ENCODE results near the gene PAXIP1.
"Not testable (repeated sequence)": the region's sequence is repeated elsewhere in the genome, so short reads cannot be mapped to it uniquely, and the experiment has no call there.

PAXIP1 gene

GRCh38 chr7:154950960-154951359 lies 52.0 kb downstream of the PAXIP1 start:
- H3K4me3 ChIP-seq (ENCODE audit: low read depth, low read length), result no peak overlapping the region

GRCh38 chr7:154947604-154948003 lies 55.3 kb downstream of the PAXIP1 start:
- no peak overlapping the region for H3K4me3 ChIP-seq (ENCODE audit: low read depth, low read length)

GRCh38 chr7:154946166-154946565 lies 56.8 kb downstream of the PAXIP1 start:
- no peak overlapping the region for H3K4me3 ChIP-seq (ENCODE audit: low read depth, low read length)

- no peak overlapping the region for H3K4me3 ChIP-seq (ENCODE audit: low read depth, low read length)
Observed at GRCh38 chr7:154943906-154944305, 59.0 kb downstream of the PAXIP1 start.

GRCh38 chr7:154942691-154943090 lies 60.2 kb downstream of the PAXIP1 start:
- H3K4me3 ChIP-seq (ENCODE audit: low read depth, low read length), result no peak overlapping the region

- H3K4me3 ChIP-seq (ENCODE audit: low read depth, low read length), result no peak overlapping the region
Observed at GRCh38 chr7:154937837-154938236, 65.1 kb downstream of the PAXIP1 start.

GRCh38 chr7:154934353-154934952 lies 68.5 kb downstream of the PAXIP1 start:
- not testable (repeated sequence) for H3K4me3 ChIP-seq (ENCODE audit: low read depth, low read length)

- H3K4me3 ChIP-seq (ENCODE audit: low read depth, low read length), result no peak overlapping the region
Observed at GRCh38 chr7:154931906-154932305, 71.0 kb downstream of the PAXIP1 start.

- H3K4me3 ChIP-seq (ENCODE audit: low read depth, low read length), result no peak overlapping the region
Observed at GRCh38 chr7:154929006-154929726, 73.8 kb downstream of the PAXIP1 start.

GRCh38 chr7:154928136-154929005 lies 74.6 kb downstream of the PAXIP1 start:
- no peak overlapping the region for H3K4me3 ChIP-seq (ENCODE audit: low read depth, low read length)

GRCh38 chr7:154927624-154928125 lies 75.2 kb downstream of the PAXIP1 start:
- H3K4me3 ChIP-seq (ENCODE audit: low read depth, low read length), result no peak overlapping the region

GRCh38 chr7:154922472-154922871 lies 80.5 kb downstream of the PAXIP1 start:
- not testable (repeated sequence) for H3K4me3 ChIP-seq (ENCODE audit: low read depth, low read length)

GRCh38 chr7:154919344-154920225 lies 83.3 kb downstream of the PAXIP1 start:
- H3K4me3 ChIP-seq (ENCODE audit: low read depth, low read length), result no peak overlapping the region

GRCh38 chr7:154918741-154919140 lies 84.2 kb downstream of the PAXIP1 start:
- no peak overlapping the region for H3K4me3 ChIP-seq (ENCODE audit: low read depth, low read length)

- no peak overlapping the region for H3K4me3 ChIP-seq (ENCODE audit: low read depth, low read length)
Observed at GRCh38 chr7:154918266-154918665, 84.7 kb downstream of the PAXIP1 start.

- no peak overlapping the region for H3K4me3 ChIP-seq (ENCODE audit: low read depth, low read length)
Observed at GRCh38 chr7:154917808-154918160, 85.1 kb downstream of the PAXIP1 start.

- H3K4me3 ChIP-seq (ENCODE audit: low read depth, low read length), result no peak overlapping the region
Observed at GRCh38 chr7:154916856-154917807, 85.8 kb downstream of the PAXIP1 start.

- H3K4me3 ChIP-seq (ENCODE audit: low read depth, low read length), result no peak overlapping the region
Observed at GRCh38 chr7:154916381-154916780, 86.5 kb downstream of the PAXIP1 start.

GRCh38 chr7:154915600-154915999 lies 87.3 kb downstream of the PAXIP1 start:
- no peak overlapping the region for H3K4me3 ChIP-seq (ENCODE audit: low read depth, low read length)

GRCh38 chr7:154914996-154915380 lies 87.9 kb downstream of the PAXIP1 start:
- no peak overlapping the region for H3K4me3 ChIP-seq (ENCODE audit: low read depth, low read length)
